ENCODE measurements around the gene PERM1.

Gene PERM1

DNA sequence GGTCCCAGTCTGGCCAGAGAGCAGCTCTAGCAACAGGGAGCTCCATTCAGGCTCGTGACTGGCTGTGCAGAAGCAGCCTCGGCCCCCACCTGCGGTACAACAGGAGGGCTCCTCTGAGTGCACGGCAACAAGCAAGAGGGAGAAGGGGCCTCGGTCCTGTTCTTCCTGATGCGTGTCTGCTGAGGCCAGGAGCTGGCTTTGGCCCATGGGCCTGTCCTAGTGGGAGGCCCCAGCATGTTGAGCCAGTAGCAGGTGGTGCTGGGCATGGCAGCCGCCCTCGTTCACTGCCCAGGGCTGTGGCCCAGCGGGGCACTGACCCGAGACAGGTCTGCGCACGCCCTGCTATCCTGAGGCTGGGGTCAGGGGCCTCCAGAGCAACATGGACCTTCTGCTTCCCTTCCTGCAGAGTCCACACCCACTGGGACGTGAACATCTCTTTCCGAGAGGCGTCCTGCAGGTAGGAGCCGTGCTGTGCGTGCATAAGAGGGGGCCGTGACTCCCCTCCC is 51.2 kb downstream of the PERM1 start:
- no peak for DNase-seq

DNA sequence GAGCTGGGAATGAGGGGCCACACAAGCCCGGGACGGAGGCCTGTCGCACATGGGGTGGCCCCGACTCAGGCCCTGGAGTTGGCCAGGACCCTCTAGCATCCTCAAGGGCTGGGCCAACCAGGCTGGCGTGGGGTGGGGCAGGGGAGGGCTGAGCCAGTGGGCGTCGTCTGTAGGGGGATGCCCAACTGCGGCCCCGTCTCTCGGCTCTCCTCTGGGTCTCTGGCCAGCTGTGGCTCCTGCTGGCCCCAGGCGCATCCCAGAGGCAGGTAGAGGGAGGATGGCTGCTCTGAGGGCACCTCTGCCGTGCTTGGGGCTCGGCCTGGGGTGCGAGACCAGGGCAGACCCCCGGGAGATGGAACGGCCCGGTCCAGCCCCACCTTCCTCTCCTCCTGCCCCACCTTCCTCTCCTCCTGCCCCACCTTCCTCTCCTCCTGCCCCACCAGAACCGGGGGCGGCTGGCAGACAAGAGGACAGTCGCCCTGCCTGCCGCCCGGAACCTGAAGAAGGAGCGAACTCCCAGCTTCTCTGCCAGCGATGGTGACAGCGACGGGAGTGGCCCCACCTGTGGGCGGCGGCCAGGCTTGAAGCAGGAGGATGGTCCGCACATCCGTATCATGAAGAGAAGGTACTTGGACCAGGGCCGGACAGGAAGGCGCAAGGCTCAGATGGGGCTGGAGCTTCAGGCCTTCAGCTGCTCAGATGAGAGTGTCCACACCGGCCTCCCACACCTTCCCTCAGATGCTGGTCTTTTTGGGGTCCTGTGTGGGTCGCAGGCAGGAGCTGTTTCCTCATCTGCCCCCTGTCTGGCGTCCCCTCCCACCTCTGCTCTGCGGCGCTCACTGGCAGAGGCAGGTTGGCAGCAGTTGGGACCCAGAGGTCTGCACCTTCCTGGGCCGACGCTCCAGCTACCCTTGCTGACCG is 51.9 kb downstream of the PERM1 start:
- no peak for DNase-seq

DNA sequence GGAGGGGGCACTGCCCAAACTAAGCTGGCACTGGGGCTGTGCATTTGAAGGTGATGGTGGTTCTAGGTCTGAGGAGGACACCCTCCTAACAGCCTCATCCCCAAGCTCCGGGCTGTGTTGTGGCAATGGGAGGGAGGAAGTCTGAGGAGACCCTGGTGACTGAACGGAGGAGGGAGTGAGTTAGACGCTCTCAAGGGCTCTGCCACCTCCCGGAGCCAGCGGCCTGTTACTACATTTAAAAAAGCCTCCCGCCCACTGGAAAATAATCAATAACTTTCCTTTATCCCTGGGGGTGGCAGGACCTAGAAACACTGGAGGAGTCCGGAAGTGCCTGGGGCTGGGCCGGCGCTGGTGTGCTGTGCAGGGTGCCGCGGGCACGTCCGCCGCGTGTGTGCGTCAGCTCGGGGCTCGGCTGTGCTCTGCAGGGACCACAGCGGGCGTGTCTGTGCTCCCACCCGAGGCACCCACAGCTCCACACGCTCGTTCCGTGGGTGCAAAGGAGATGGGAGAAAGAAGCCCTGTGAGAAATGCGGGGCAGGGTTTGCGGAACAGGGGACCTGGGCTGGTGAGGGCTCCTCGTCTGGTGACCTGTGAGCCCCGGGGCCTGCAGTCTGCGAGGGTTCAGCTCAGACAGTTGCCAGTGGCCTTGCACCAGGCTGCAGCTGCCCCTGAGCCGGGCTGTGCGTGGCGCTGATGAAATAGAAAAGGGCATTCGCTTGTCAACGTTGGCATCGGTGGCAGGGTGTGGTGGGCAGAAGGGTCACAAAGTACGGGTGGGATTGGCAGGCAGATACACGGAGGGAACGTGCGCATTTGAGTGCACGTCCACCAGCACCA is 52.9 kb downstream of the PERM1 start:
- no peak for DNase-seq

DNA sequence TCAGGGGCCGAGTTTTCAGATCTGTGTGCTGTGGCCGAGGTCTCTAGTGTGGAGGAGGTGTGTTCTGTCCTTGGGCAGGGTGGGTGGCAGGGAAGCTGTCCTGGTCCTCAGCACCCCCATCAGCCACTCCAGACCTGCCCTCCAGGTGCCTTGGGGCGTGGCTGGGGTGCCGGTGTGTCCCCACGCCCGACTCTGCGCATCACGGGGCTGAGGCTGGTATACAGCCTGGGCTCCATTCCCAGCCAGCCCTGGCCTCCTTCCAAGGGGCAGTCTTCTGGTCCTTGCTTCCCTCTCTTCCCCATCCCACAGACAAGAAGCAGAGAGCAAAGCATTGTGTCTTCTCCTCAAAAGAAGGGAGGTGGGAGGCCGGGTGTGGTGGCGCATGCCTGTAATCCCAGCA is 54.1 kb downstream of the PERM1 start:
- no peak for DNase-seq

DNA sequence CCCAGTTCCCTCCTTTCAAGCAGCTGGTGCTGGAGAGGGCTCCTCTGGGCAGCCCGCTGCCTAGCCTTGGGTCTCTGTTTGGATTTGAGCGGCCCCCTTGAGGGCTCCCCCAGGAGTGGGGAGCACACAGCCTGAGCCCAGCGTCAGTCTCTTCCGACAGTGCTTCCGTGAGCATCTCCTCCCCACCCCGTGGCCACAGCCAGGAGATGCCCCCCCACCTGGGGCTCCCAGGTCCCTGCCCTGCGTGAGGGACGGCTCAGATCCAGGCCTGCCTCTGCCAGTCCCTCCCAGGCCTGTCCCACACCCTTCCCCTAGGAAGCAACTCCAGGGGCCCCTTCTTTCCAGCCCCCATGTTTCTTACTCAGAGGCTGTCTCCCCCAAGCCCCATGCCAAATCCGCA is 54.7 kb downstream of the PERM1 start:
- DNase-seq: no peak

DNA sequence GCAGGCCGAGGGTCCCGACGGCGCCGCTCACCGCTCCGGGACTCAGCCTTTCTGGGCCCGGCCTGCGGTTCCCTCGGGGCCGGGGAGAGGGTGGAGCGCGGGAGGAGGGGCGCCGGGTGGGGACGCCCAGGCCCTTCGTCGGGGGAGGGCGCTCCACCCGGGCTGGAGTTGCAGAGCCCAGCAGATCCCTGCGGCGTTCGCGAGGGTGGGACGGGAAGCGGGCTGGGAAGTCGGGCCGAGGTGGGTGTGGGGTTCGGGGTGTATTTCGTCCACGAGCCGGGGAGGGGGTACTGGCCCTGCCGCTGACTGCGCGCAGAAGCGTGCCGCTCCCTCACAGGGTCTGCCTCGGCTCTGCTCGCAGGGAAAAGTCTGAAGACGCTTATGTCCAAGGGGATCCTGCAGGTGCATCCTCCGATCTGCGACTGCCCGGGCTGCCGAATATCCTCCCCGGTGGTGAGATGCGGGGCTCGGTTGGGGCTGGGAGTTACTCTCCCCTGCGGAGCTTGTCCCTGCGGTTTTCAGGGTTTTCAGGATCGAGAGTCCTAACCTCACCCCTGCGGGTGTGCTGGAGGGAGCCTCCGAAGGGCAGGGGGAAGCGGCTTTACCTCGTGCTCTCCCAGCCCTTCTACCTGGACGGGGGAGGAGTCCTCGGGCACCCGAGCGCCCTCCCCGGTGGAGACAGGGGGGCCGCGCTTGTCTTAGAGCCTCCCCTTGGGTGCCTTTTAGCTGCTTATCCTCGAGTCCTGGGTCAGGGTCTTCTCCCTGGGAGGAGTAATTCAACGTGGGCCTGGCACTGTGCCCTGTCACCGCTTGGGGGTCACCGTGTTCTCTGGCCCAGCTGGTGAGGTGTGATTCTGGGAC is 56.1 kb downstream of the PERM1 start:
- no peak for DNase-seq
